SH-SY5Y (cell line): ENCODE data around the gene NFAT5.

Source experiments
- GATA2 ChIP-seq: IDR thresholded peaks from 2 replicates; pipeline ENCODE4 v1.6.1; 2011; ENCODE audit warnings: mild to moderate bottlenecking, low read depth, low read length
- GATA3 ChIP-seq: IDR thresholded peaks from 2 replicates; pipeline ENCODE4 v1.6.1; 2011; ENCODE audit warnings: low read depth, mild to moderate bottlenecking, low read length, moderate library complexity

- TF ChIP-seq GATA3 (no peak), GATA2 (no peak)
These were observed 137.9 kb downstream of the NFAT5 start for GRCh38 chr16:69703638-69704037.
